Activated CD8-positive, alpha-beta memory T cell treated with anti-CD3 and anti-CD28 coated beads for 48 hours (primary cell): ENCODE results near the gene FILIP1L.

Experiments used
- DNase-seq, 3 experiments: peaks; one replicate each; pipeline ENCODE4 v3.0.0-alpha.2; 2020; ENCODE audit warnings: low read depth in 2 of 3, low spot score in 2 of 3

The FILIP1L gene

DNA sequence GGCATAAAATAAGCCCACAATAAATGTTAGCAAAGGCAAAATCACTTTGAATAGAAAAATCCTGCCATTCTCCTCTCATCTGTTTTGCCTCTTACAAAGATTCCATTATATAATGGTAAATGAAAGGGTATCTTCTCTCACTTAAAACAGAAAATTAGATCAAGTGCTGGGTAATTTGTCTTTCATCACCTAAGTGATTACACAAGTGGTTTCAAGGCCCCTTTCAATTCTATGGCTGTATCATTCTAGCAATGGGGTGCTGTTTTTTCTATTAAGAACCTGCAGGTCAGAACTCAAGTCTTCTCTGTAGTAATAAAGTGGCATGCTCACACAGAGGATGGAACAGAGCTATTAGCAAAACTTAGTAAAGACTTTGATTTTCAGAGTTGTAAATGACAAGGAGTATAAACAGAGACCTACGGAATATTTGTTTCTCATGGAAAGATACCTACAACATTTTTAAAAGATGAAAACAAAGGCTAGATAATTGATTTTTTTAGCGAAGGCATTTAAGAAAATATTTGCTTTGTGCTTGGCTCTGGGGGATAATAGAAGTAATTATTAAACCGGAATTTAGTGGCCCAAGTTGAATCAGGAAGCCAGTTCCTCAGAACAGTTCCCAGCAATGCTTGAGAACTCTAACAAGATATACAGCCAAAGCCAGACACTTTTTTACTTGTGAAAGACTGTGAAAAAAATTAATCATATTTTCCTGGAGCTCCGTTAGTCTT, 159.2 kb downstream of the FILIP1L start:
- no peak for DNase-seq

DNA sequence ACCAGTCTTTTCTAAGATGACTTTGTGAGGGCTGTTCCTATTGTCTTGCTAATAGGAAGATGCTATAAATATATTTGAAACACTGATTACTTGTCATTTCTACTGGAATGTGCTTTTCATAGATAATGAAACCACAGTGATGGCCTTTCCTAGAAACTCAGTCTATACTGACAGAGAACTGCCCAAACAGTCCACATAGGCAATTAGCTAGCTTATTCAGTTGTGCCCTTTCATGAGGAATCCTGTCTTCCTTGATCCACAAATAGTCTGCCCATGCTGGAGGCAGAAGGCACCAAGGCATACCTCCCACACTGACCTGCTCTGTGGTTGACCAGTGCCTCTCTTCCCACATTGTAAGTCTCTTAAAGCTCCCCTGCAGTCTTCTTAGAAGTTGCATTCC, 160.7 kb downstream of the FILIP1L start:
- no peak for DNase-seq

DNA sequence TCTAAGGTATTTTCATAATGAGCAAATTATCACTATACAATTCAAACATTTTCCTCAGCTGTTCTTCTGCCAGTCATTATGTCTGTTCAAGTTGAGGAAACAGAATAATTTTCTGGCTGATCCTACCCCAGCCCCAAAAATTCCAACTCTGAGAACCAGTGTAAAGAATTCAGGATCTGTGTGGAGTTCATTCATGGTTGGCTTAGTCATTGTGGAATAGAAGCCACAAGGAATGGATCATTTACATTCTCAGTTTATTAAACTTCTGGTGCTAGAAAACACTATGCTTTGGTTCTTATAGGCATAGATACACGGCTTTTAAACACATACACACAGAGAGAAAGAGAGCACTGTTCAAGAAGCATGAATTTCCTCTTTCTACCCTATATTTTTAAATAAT, 162.0 kb downstream of the FILIP1L start:
- no peak for DNase-seq

DNA sequence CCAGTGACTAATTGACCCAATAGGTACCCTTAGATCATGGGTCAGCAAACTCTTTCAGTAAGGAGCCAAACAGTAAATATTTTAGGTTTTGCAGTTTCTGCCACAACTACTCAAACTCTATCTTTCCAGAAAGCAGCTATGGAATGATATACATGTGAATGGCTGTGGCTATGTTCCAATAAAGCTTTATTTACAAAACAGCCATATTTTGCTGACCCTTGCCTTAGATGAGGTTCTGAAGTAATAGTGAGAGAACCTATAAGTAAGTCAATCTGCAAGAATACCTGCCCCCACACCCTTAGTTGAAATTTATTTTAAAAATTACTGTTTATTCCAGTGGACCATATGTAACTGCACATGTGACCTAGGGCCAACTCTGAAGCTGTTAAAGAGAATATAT, 162.6 kb downstream of the FILIP1L start:
- no peak for DNase-seq

DNA sequence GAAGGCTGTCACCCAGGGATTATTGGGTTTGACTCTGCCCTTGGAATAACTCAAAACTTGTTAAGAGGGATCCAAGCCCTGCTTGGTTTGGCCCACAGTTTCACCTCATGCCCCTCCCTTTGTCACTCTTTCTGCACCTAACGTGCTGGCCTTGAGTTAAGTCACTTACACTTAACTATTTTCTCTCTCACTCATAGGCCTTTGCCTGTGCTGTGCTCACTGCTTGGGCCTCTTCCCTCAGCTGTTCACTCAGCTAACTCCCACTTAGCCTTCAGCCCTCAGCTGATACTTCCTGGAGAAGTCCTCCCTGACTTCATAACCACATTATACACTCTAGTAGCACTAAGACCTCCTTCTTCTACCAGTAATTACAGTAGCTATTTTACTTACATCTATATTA, 163.4 kb downstream of the FILIP1L start:
- no peak for DNase-seq

DNA sequence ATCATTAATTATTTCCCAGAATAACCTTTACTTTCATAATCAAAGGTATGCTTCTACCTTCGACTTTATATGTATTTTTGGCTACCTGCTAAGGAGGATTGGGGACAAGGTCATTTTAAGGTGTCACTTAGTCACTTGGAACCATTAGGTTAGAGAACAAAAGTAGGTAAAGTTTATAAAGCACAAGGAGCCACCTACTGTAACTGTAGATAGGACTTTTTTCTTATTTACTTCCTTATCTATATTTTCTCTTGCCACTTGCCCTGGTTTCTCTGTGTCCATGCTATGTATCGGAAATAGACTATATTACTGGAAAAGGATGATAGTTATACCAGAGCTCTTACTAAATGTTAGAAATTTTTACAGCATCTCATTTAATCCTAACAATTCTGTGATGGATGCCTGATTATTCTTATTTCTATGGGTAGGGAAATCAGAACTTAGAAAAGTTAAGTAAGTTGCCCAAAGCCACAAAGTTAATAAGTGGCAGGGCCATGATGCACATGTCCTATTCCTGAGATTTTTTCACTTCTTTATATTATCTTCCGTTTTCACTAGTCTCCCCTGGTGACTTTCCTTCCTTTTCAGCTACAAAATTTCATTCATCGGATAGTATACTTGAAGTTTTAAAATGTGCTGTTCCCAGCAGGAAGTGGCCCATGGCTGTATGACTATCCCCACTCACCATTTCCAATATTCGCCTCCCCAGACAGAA, 164.2 kb downstream of the FILIP1L start:
- DNase-seq = no peak

DNA sequence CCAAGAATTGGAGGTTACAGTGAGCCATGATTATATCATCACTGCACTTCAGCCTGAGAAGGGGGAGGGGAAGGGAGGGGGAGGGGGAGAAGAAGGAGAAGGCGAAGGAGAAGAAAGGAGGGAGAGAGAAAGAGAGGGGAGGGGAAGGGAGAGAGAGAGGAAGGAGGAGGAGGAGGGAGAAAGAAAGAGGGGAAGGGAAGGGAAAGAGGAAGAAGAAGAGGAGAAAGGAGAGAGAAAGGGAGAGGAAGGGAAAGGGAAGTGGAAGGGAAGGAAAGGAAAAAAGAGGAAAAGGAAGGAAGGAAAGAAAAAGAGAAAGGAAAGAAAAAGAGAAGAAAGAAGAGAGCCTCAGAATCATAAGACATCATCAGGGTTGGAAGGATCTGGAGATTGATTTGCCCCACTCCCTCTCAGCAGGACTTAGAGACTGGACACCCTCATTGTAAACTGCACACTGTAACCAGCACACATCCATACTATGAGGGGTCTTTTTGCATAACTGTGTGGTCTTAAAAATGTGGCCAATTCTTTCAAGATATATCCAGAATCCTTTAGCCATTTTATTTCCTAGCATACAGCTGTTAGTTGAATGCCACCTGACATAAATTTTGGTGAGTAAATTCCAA, 165.7 kb downstream of the FILIP1L start:
- DNase-seq = no peak

DNA sequence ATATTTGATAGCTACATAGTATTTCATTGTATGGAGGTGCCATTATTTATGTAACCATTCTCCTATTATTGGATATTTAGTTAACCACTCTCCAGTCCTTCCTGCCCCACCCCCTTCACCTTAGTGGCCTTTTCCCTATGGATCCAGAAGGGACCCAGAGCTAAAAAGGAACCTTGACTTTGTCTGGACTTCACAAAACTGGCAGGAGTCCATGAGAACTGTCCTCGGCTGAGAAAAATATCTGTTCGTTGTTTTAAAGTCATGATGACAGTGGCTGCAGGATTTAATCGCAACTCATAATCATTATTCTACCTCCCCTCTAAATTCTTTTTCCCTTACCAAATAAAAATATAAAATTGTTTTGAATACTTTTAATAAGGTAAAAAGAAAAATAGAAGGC, 166.9 kb downstream of the FILIP1L start:
- no peak for DNase-seq

DNA sequence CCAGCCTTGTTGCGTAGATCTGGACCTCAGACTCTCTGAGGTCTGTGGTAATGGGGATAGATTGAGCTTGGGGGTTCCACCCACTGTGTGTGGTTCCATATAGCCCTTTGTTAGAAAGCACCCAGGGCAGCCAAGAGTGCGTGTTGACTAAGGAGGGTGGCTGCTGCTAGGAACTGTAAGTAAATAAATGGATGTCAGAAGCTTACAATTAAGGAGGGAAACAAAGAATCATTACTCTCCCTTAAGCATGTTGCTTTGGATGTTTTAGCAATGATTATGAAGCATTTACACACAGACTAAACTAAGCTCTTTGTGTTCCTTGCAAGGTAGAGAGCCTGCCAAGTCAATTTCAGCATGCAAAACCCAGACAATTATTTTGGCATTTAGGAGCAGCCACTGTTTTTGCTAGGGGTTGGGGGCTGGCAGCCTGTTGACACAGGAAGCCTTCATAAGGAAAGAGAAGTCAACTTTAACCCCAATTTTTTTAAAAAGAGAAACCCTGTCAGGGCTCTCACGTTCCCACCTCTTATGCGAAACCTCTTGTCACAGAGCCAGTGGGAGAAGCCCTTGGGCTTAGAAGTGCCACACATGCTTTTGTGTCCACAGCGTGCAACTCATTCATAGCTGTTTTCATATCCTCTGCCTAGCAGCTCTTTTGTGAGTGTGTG, 168.8 kb downstream of the FILIP1L start:
- no peak for DNase-seq

DNA sequence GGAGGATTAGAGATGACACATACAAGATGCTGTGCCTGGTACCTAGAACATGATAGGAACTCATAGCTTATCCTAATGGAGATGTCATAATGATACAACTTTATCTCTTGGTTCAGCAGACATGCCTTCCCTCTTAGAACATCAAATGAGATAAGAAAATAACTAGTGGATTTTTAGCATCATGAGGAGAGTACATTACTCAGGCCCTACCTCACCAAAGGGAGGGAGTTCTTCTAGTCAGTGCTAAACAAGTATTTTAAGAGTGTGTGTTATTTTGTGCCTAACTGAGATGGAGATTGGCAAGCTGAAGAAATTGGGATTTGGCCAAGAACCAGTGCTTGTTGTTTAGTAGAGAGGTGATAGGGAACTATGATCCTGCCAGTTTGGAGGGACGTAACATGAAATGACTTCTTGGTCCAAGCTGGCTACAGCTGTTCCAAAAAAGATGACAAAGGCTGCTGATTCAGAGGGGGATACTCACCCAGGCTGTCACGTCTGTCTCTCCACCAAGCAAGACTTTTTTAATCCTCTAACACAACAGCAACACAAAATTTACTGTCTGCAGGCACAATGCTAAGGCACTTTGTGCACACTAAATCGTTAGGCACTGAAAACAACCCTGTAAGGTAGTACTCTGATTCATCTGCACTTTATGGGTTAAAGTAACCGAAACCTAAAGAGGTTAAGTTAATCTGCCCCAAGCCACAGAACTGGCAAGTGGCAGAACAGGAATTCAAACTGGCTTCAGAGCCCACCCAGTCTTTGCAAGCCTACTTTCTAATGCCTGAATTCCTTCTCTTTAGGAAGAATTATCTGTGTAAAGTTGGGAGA, 170.2 kb downstream of the FILIP1L start:
- DNase-seq = no peak

DNA sequence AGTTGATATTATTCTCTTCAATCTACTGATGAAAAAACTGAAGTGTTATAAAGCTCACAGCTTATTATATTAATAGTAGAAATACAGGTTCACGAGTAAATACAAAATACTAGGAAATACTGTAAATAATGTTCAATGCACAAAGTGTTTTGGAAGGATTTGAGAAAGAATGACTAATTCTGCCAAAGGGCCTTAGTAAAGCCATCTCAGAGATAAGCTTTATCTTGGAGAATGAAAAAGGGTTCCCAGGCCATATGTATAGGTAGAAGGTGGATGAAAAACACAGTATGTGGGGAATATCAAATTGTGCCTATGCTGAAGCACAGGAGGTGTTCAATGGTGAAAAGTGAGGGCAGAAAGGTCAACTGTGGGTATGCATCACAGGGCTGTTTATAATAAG, 173.1 kb downstream of the FILIP1L start:
- DNase-seq = no peak

DNA sequence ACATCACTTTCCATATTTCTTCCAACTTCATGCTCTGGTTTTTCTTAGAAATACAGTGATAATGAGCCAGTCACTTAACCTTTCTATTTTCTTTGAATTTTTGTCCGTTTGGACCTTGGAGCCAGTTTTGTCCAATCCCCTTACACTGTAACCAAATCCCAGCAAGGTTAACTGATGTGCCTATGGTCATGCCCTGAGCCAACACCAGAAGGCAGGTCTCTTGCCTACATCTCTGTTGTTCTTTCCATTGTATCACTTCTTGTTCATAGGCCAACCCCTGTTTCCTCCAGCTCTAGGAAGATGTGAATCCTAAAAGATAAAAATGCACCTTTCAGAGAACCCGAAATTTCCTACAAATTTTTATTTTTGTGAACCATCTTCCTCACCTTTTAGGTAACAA, 174.0 kb downstream of the FILIP1L start:
- DNase-seq = no peak

DNA sequence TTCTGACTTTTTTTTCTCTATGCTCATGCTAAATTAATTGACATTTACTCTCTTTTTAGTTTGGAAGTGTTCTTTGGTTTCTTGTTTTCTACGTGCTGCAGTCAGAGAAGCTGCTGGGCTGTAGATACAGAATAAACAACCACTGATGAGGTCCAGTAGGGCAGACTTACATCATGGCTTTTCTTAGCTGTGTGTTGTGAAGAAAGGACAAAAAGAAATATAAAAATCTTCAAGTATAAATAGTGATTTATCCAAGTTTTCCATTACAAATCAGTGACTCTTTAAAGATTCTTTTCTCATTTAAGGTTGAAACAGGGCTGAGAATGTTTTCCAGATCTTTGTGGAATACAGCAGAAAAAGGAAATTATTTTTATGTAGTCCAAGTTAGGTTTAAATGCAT, 174.4 kb downstream of the FILIP1L start:
- no peak for DNase-seq

DNA sequence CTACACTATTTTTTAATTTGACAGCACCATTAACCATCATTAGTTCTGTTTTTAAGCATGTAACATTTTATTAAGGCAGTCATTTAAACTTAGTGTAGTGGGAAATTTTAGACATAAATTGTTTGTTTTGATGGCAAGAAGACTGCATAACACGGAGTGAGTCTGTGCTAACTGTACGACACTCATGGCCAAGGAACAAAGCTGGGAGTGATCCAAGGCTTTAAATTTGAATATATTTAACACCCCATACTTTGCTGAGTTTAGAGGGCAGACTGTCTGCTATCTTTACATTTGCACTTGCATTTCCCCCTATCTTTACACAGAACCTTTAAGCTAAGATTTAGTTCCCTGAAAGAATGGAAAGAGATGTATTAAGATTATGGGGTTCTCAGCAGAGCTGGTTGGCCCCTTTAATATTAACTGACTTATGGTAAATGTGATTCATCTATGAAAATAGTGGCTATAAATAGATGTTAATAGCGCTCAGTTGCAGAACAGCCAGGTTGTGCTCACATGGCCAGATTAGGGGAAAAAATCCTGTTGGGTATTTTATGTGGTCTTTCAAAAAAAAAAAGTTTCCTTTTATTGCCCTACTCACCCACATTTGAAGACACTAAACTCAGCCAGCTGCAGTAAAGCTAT, 175.9 kb downstream of the FILIP1L start:
- DNase-seq = no peak

DNA sequence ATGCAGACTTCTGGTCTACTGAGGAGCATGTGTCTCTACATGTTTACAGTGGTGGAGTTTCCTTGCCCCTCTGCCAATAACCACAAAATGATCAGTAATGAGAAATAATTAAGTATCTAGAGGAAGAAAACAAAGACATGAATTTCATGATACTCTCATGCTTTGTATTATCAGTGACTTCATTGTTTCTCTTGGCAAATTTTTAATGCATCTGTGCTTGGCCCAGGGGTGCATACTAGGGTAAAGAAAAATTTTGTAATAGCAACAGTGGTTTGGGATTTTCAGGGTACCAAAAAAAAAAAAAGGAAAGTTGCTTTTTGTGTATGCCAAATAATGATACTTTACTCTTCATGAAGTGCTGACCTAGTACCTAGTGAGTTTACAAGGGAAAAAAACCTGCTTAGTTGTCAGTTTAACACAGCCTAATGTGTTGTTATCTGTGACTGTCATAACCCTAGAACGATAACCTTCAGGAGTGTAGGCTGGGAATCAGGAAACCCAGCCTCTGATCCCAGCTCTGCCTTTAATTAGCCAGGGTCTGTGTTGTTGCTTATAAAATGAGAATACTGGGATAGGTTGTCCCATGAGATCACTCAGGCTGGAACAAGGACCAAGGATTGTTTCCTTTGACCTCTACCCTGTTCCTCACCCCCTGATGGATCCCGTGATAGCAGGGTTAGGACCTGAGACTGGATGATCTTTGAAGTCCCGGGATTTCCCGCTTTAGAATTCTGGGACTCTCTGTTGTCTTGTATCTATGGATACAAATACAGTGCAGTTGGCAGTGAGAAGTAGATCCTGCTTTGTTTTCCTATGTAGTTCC, 179.1 kb downstream of the FILIP1L start:
- DNase-seq = no peak

DNA sequence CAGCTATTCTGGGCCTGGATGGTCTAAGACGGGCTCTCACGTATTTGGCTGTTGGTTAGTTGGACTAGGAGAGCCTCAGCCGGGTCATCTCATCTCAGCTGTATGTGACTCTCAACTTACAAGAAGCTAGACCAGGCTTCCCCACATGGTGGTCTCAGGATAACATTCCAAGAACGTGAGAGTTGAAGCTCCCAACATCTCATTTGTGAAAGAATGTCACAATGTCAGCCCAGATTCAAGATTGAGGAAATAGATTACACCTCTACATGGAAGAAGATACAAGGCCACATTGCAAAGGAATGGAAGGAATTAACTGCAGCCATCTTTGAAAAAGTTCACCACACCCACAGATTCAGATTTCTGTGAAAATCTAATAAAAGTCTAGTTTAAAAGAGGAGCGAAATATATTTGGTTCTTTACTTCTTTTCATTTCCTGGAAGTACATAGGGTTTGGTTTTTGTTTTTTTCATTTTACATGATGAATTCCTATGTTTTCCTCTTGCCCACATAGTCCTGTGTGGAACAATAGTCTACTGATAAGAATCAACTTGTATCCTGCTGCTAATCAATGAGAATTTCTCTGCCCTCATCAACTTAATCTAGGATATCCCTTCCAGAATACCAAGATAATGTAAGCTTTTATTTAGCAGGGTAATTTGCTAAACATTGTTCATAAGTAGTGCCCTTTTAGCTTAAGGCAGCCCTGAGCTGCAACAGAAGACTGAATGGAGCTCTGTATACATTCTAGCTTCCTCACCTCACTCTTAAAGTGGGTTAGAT, 180.1 kb downstream of the FILIP1L start:
- DNase-seq = no peak

DNA sequence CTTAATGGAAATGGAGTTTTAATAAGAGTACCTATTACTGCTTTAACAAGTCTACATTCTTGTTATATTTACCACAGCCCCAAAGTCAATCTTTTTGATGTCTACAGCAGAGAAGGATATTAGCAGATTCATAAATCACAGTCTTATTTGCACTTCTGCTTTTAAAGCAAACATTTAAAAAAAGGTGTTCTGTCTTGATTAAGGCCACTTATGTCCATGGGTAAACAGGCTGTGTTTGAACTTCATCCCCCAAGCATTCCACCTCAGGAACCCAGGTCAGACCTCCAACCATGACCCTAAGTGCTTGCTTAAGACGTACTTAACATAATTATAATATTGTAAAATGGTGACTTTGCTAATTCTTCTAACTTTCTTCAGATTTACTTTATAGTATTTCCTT, 183.2 kb downstream of the FILIP1L start:
- DNase-seq = no peak

DNA sequence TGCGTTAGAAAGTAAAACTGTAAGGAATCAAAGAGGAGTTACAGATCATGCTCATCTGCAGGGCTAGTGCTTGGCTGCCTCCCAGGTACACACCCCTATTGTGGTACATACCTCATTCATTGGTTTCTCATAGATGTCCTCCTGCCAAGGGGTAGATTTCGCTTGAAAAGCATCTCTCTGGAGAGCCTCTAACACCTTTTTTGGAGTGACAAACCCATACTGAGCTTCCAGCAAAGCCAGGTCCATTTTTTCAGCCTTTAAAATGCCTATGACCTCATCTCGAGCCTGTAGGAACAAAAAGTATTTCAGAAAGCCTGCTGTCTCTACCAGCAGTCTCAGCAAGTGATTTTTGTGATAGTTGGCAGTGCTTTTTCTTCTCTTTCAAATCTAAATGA, 184.6 kb downstream of the FILIP1L start:
- no peak for DNase-seq
